ENCODE data around the gene FMC1.
"Not testable (repeated sequence)": the region's sequence is repeated elsewhere in the genome, so short reads cannot be mapped to it uniquely, and the experiment has no call there.

FMC1 gene

GRCh38 chr7:139321071-139321745 is 19.9 kb upstream of the FMC1 start:
- H3K27ac ChIP-seq (ENCODE audit: low read depth, low read length, severe bottlenecking), result no peak overlapping the region
- H3K4me1 ChIP-seq (ENCODE audit: control insufficient read depth, insufficient read depth, low read length, poor library complexity, severe bottlenecking), result no peaks in the 10 kb centered on the region
- 89 to 93% methylated on average over 9 of the region's 11 CpGs for WGBS, 2 experiments (ENCODE audit: insufficient coverage in 2 of 2)
- no peaks in the 10 kb centered on the region for H3K36me3 ChIP-seq (ENCODE audit: control insufficient read depth, insufficient read depth, low read length)
- no peaks in the 10 kb centered on the region for H3K9me3 ChIP-seq (ENCODE audit: control insufficient read depth, low read length)
- H3K4me3 ChIP-seq (ENCODE audit: extremely low read depth, insufficient read depth, low read length, poor library complexity, severe bottlenecking), result no peak overlapping the region

DNA sequence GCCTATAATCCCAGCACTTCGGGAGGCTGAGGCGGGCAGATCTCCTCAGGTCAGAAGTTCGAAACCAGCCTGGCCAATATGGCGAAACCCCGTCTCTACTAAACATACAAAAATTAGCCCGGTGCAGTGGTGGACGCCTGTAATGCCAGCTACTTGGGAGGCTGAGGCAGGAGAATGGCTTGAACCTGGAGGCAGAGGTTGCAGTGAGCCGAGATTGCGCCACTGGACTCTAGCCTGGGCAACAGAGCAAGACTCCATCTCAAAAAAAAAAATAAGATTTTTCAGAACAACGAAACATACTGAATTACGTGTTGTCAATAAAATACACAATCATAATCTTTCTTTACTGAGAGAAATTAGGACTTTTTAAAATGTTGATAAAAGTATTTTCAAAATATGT is 16.4 kb upstream of the FMC1 start:
- H3K4me3 ChIP-seq (ENCODE audit: extremely low read depth, insufficient read depth, low read length, poor library complexity, severe bottlenecking), result not testable (repeated sequence)
- 91 to 94% methylated on average over 4 to 6 of the region's 11 CpGs for WGBS, 2 experiments (ENCODE audit: insufficient coverage in 2 of 2)

GRCh38 chr7:139328375-139328774 is 12.8 kb upstream of the FMC1 start:
- Histone ChIP-seq H3K4me1 (ENCODE audit: control insufficient read depth, insufficient read depth, low read length, poor library complexity, severe bottlenecking) (no peaks in the 10 kb centered on the region), H3K27ac (ENCODE audit: low read depth, low read length, severe bottlenecking) (no peak overlapping the region), H3K4me3 (ENCODE audit: extremely low read depth, insufficient read depth, low read length, poor library complexity, severe bottlenecking) (no peak overlapping the region), H3K36me3 (ENCODE audit: control insufficient read depth, insufficient read depth, low read length) (no peaks in the 10 kb centered on the region), H3K9me3 (ENCODE audit: control insufficient read depth, low read length) (no peaks in the 10 kb centered on the region)
- WGBS, 2 experiments (ENCODE audit: insufficient coverage in 2 of 2), result 75 to 85% methylated on average over 1 of the region's 2 CpGs

More for the DNA sequence above, 16.4 kb upstream of the FMC1 start:
- H3K9me3 ChIP-seq (ENCODE audit: control insufficient read depth, low read length); H3K27ac ChIP-seq (ENCODE audit: low read depth, low read length, severe bottlenecking); H3K4me1 ChIP-seq (ENCODE audit: control insufficient read depth, insufficient read depth, low read length, poor library complexity, severe bottlenecking); H3K36me3 ChIP-seq (ENCODE audit: control insufficient read depth, insufficient read depth, low read length): not testable (repeated sequence)

- H3K4me3 ChIP-seq (ENCODE audit: extremely low read depth, insufficient read depth, low read length, poor library complexity, severe bottlenecking), result no peak overlapping the region
- H3K9me3 ChIP-seq (ENCODE audit: control insufficient read depth, low read length), result no peaks in the 10 kb centered on the region
- no peaks in the 10 kb centered on the region for H3K36me3 ChIP-seq (ENCODE audit: control insufficient read depth, insufficient read depth, low read length)
- WGBS, 2 experiments (ENCODE audit: insufficient coverage in 2 of 2), result 75 to 100% methylated on average over 1 of the region's 2 CpGs
- no peaks in the 10 kb centered on the region for H3K4me1 ChIP-seq (ENCODE audit: control insufficient read depth, insufficient read depth, low read length, poor library complexity, severe bottlenecking)
- no peak overlapping the region for H3K27ac ChIP-seq (ENCODE audit: low read depth, low read length, severe bottlenecking)
Measured at GRCh38 chr7:139329119-139329518, 12.0 kb upstream of the FMC1 start.

GRCh38 chr7:139330333-139331030 is 10.7 kb upstream of the FMC1 start:
- no peaks in the 10 kb centered on the region for H3K36me3 ChIP-seq (ENCODE audit: control insufficient read depth, insufficient read depth, low read length)
- 63 to 100% methylated on average over 1 to 2 of the region's 3 CpGs for WGBS, 2 experiments (ENCODE audit: insufficient coverage in 2 of 2)
- no peak overlapping the region for H3K27ac ChIP-seq (ENCODE audit: low read depth, low read length, severe bottlenecking)
- no peak overlapping the region for H3K4me3 ChIP-seq (ENCODE audit: extremely low read depth, insufficient read depth, low read length, poor library complexity, severe bottlenecking)
- no peaks in the 10 kb centered on the region for H3K9me3 ChIP-seq (ENCODE audit: control insufficient read depth, low read length)
- H3K4me1 ChIP-seq (ENCODE audit: control insufficient read depth, insufficient read depth, low read length, poor library complexity, severe bottlenecking), result no peaks in the 10 kb centered on the region

DNA sequence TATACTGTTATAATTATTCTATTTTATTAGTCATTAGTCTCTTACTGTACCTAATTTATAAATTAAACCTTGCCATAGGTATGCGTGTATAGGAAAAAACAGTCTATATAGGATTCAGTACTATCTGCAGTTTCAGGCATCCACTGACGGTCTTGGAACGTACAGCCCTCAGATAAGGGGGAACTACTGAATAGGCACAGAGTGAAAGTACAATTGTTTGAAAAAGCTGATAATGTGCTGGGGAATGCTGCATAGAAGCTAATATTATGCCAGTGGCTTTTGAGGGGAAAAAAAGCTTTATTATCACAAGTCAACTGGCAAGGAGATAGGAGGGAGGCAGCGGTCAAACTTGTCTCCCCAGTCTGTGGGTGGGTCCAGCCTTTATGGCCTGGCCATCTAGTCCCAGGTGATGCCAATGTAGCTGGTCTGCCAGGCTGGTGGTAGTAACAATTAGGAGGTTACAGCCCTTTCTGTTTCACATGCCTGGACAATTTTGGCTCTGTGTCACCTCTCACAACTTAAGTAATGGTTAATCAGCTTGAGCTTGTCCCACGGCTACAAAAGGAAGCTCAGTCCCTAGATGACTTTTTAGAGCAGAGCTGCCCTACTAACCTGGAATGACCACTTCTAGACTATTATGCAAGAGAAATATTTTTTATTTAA is 8.3 kb upstream of the FMC1 start:
- Histone ChIP-seq H3K4me3 (ENCODE audit: extremely low read depth, insufficient read depth, low read length, poor library complexity, severe bottlenecking) (no peak overlapping the region), H3K36me3 (ENCODE audit: control insufficient read depth, insufficient read depth, low read length) (no peaks in the 10 kb centered on the region), H3K27ac (ENCODE audit: low read depth, low read length, severe bottlenecking) (no peak overlapping the region), H3K4me1 (ENCODE audit: control insufficient read depth, insufficient read depth, low read length, poor library complexity, severe bottlenecking) (no peaks in the 10 kb centered on the region), H3K9me3 (ENCODE audit: control insufficient read depth, low read length) (no peaks in the 10 kb centered on the region)
- 88 to 94% methylated on average over 3 to 4 of the region's 5 CpGs for WGBS, 2 experiments (ENCODE audit: insufficient coverage in 2 of 2)

DNA sequence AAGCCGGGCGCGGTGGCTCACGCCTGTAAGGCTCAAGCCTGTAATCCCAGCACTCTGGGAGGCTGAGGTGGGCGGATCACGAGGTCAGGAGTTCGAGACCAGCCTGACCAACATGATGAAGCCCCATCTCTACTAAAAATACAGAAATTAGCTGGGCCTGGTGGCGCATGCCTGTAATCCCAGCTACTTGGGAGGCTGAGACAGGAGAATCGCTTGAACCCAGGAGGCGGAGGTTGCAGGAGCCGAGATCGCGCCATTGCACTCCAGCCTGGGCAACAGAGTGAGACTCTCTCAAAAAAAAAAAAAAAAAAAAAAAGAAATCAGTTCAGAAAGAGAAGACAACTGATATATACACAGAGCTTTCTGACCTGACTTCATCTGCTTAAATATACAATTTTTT is 7.7 kb upstream of the FMC1 start:
- not testable (repeated sequence) for H3K4me1 ChIP-seq (ENCODE audit: control insufficient read depth, insufficient read depth, low read length, poor library complexity, severe bottlenecking); H3K9me3 ChIP-seq (ENCODE audit: control insufficient read depth, low read length); H3K4me3 ChIP-seq (ENCODE audit: extremely low read depth, insufficient read depth, low read length, poor library complexity, severe bottlenecking); H3K36me3 ChIP-seq (ENCODE audit: control insufficient read depth, insufficient read depth, low read length); H3K27ac ChIP-seq (ENCODE audit: low read depth, low read length, severe bottlenecking)
- 85 to 89% methylated on average over 6 of the region's 13 CpGs for WGBS, 2 experiments (ENCODE audit: insufficient coverage in 2 of 2)

DNA sequence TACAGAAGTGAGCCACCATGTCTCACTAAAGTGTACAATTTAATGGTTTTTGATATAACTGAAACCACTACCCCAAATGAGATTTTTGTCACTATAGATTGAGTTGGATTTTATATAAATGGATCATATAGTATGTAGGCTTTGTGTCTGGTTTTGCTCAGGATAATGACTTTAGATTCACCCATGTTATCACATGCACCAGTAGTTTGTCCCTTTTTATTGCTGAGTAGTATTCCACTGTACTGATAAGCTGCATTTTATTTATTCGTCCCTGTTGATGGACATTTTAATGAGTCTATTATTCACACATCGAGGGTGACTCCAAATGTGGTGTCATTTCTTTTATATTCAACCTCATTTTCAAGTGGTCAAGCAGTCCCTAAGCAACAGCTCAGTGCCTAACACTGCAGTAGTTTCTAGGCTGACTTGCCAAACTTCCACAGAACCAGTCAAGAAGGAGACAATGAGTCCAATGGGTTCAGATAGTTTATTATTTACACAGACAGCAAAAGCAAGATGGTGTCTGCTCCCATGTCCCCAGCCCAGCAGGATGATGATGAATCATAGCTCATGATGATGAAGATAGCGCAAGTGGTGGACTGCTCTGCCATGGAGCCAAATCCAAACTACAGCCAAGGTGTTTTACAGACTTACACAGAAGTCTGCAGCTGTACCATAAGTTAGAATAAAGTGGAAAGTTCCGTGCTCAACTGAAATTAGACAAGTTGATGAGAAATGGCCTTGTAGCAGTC is 6.6 kb upstream of the FMC1 start:
- H3K4me3 ChIP-seq (ENCODE audit: extremely low read depth, insufficient read depth, low read length, poor library complexity, severe bottlenecking), result no peak overlapping the region
- no peak overlapping the region for H3K27ac ChIP-seq (ENCODE audit: low read depth, low read length, severe bottlenecking)
- no peaks in the 10 kb centered on the region for H3K4me1 ChIP-seq (ENCODE audit: control insufficient read depth, insufficient read depth, low read length, poor library complexity, severe bottlenecking)
- peaks cover 9% of the 10 kb centered on the region for H3K9me3 ChIP-seq (ENCODE audit: control insufficient read depth, low read length)
- WGBS, 2 experiments (ENCODE audit: insufficient coverage in 2 of 2), result 90 to 100% methylated on average over 1 to 3 of the region's 4 CpGs
- no peaks in the 10 kb centered on the region for H3K36me3 ChIP-seq (ENCODE audit: control insufficient read depth, insufficient read depth, low read length)

- H3K4me1 ChIP-seq (ENCODE audit: control insufficient read depth, insufficient read depth, low read length, poor library complexity, severe bottlenecking), result no peaks in the 10 kb centered on the region
- WGBS, 2 experiments (ENCODE audit: insufficient coverage in 2 of 2), result 91 to 100% methylated on average over 2 of the region's 2 CpGs
- peaks cover 13% of the 10 kb centered on the region for H3K9me3 ChIP-seq (ENCODE audit: control insufficient read depth, low read length)
- no peak overlapping the region for H3K27ac ChIP-seq (ENCODE audit: low read depth, low read length, severe bottlenecking)
- no peak overlapping the region for H3K4me3 ChIP-seq (ENCODE audit: extremely low read depth, insufficient read depth, low read length, poor library complexity, severe bottlenecking)
- peaks cover 5% of the 10 kb centered on the region for H3K36me3 ChIP-seq (ENCODE audit: control insufficient read depth, insufficient read depth, low read length)
Measured at GRCh38 chr7:139339025-139339424, 2.1 kb upstream of the FMC1 start.

- Histone ChIP-seq H3K4me1 (ENCODE audit: control insufficient read depth, insufficient read depth, low read length, poor library complexity, severe bottlenecking) (no peaks in the 10 kb centered on the region), H3K9me3 (ENCODE audit: control insufficient read depth, low read length) (peaks cover 13% of the 10 kb centered on the region), H3K27ac (ENCODE audit: low read depth, low read length, severe bottlenecking) (peak overlapping the region; percentile 97), H3K4me3 (ENCODE audit: extremely low read depth, insufficient read depth, low read length, poor library complexity, severe bottlenecking) (peak overlapping the region; percentile 95), H3K36me3 (ENCODE audit: control insufficient read depth, insufficient read depth, low read length) (peaks cover 7% of the 10 kb centered on the region)
- 92 to 95% methylated on average over 6 to 11 of the region's 13 CpGs for WGBS, 2 experiments (ENCODE audit: insufficient coverage in 2 of 2)
Measured at GRCh38 chr7:139339698-139340036, 1.5 kb upstream of the FMC1 start.
